ENCODE measurements around the gene ARFIP1.

DNA sequence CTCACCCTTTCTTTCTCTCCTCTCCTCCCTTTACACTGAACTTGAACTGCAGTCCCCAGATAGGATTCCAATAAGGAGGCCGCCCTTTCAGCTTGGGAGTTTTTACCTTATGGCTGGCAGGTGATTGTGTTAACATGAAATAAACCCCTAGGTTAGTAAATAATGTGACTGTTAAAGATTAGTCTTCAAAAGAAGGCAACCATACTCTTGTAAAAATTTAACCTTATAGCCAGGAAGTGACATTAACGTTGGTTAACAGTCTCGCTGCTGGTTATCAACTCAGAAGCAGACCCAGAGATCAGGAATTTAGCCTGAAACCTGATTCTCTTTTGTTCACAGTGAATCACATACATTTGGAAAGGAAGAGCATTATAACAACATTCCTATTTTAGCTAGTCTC is 171.6 kb downstream of the ARFIP1 start:
- TF ChIP-seq TAF1 (IDR thresholded peaks at IDR 0.05; ENCODE audit: low read depth) (no peak), EP300 (IDR thresholded peaks at IDR 0.05; ENCODE audit: borderline replicate concordance) (no peak), FOXM1 (IDR thresholded peaks at IDR 0.05; ENCODE audit: borderline replicate concordance, low read depth) (no peak), CEBPB (IDR thresholded peaks at IDR 0.05) (no peak), CREB1 (IDR thresholded peaks at IDR 0.05; ENCODE audit: low read depth) (no peak), YY1 (IDR thresholded peaks at IDR 0.05; ENCODE audit: low read depth) (no peak), TCF12 (IDR thresholded peaks at IDR 0.05; ENCODE audit: low read depth) (no peak), RAD21 (IDR thresholded peaks at IDR 0.05; ENCODE audit: low read depth) (no peak), USF1 (IDR thresholded peaks at IDR 0.05) (no peak), NFIC (IDR thresholded peaks at IDR 0.05) (no peak), ZBTB7A (IDR thresholded peaks at IDR 0.05; ENCODE audit: low read depth) (no peak)
- TF ChIP-seq, protein P1, sequence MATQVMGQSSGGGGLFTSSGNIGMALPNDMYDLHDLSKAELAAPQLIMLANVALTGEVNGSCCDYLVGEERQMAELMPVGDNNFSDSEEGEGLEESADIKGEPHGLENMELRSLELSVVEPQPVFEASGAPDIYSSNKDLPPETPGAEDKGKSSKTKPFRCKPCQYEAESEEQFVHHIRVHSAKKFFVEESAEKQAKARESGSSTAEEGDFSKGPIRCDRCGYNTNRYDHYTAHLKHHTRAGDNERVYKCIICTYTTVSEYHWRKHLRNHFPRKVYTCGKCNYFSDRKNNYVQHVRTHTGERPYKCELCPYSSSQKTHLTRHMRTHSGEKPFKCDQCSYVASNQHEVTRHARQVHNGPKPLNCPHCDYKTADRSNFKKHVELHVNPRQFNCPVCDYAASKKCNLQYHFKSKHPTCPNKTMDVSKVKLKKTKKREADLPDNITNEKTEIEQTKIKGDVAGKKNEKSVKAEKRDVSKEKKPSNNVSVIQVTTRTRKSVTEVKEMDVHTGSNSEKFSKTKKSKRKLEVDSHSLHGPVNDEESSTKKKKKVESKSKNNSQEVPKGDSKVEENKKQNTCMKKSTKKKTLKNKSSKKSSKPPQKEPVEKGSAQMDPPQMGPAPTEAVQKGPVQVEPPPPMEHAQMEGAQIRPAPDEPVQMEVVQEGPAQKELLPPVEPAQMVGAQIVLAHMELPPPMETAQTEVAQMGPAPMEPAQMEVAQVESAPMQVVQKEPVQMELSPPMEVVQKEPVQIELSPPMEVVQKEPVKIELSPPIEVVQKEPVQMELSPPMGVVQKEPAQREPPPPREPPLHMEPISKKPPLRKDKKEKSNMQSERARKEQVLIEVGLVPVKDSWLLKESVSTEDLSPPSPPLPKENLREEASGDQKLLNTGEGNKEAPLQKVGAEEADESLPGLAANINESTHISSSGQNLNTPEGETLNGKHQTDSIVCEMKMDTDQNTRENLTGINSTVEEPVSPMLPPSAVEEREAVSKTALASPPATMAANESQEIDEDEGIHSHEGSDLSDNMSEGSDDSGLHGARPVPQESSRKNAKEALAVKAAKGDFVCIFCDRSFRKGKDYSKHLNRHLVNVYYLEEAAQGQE (IDR thresholded peaks at IDR 0.05; ENCODE audit: low read depth): no peak
- TF ChIP-seq, protein P2, sequence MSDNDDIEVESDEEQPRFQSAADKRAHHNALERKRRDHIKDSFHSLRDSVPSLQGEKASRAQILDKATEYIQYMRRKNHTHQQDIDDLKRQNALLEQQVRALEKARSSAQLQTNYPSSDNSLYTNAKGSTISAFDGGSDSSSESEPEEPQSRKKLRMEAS (IDR thresholded peaks at IDR 0.05): no peak

Data from Ishikawa (cell line).